Omental fat pad (tissue), 4 donors: ENCODE data around the gene MORN3. TPM values are rescaled to one million over a fixed set of nuclear protein-coding genes. Genes with fewer than 3 reads are reported as not detected.
"Not testable (repeated sequence)": the region's sequence is repeated elsewhere in the genome, so short reads cannot be mapped to it uniquely, and the experiment has no call there.

Experiments
- ATAC-seq: fragments of 150-250 bp; one replicate; pipeline ENCODE4 v1.9.1; 2016; ENCODE audit warnings: mild to moderate bottlenecking, moderate library complexity; ENCODE audit not compliant: low FRiP score
- DNase-seq: peaks from one replicate; pipeline ENCODE4 v3.0.0-alpha.2; 2019; ENCODE audit warnings: low spot score
- total RNA-seq, 4 donors: library from RNA; depleted of rRNA; stranded (reverse); fragments of >200 nt; gene quantifications; one replicate each; pipeline ENCODE4 v1.1.0, GENCODE V29; 2016
- TF ChIP-seq, protein P1 (sequence below), 3 donors: fragments of 450-650 bp; IDR thresholded peaks; one replicate each; pipeline ENCODE4 v1.5.1; 2016 to 2017; ENCODE audit warnings: antibody characterized with exemption in 3 of 3, mild to moderate bottlenecking in 3 of 3, moderate library complexity in 2 of 3

MORN3 gene
- total RNA-seq, 4 donors from 2014 or later = 0.19 TPM; not detected in 3

- TF ChIP-seq, protein P1, sequence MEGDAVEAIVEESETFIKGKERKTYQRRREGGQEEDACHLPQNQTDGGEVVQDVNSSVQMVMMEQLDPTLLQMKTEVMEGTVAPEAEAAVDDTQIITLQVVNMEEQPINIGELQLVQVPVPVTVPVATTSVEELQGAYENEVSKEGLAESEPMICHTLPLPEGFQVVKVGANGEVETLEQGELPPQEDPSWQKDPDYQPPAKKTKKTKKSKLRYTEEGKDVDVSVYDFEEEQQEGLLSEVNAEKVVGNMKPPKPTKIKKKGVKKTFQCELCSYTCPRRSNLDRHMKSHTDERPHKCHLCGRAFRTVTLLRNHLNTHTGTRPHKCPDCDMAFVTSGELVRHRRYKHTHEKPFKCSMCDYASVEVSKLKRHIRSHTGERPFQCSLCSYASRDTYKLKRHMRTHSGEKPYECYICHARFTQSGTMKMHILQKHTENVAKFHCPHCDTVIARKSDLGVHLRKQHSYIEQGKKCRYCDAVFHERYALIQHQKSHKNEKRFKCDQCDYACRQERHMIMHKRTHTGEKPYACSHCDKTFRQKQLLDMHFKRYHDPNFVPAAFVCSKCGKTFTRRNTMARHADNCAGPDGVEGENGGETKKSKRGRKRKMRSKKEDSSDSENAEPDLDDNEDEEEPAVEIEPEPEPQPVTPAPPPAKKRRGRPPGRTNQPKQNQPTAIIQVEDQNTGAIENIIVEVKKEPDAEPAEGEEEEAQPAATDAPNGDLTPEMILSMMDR (IDR thresholded peaks at IDR 0.05) = no peak
- ATAC-seq (no peak), DNase-seq (no peak)
Observed at GRCh38 chr12:121702944-121703343, 33.5 kb upstream of the MORN3 start.

DNA sequence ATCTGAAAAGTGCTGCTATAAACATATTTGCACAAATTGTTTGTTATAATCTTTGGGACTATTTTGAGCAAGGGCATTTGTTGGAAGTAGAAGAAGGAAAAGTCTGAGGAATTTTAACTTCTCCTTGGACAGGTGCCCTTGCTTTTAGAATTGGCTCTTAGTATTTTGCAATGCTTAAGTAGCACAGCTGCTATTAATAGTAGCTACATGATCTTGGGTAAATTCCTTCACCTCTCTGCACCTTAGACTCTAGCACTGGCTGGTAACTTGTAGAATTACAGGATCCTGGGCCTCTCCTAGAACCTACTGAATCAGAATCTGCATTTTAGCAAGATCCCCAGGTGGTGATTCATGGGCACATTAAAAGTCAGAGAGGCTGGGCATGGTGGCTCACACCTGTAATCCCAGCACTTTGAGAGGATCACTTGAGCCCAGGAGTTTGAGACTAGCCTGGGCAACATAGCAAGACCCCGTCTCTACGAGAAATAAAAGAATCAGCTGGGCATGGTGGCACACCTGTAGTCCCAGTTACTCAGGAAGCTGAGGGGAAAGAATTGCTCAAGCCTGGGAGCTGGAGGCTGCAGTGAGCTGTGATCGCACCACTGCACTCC, 32.3 kb upstream of the MORN3 start:
- TF ChIP-seq, protein P1 (IDR thresholded peaks at IDR 0.05) = no peak
- DNase-seq (no peak), ATAC-seq (peak; percentile 43)

DNA sequence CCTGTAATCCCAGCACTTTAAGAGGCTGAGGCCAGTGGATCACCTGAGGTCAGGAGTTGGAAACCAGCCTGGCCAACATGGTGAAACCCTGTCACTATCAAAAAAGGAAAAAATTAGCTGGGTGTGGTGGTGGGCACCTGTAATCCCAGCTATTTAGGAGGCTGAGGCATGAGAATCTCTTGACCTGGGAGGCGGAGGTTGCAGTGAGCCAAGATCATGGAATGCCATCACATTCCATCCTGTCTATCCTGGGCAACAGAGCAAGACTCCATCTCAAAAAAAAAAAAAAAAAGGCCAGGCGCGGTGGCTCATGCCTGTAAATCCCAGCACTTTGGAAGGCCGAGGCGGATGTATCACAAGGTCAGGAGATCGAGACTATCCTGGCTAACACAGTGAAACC, 28.4 kb upstream of the MORN3 start:
- not testable (repeated sequence) for DNase-seq, ATAC-seq

- DNase-seq (no peak), ATAC-seq (no peak)
- TF ChIP-seq, protein P1 (IDR thresholded peaks at IDR 0.05) = no peak
Observed at GRCh38 chr12:121697093-121697698, 27.7 kb upstream of the MORN3 start.

GRCh38 chr12:121693155-121693687, 23.8 kb upstream of the MORN3 start:
- ATAC-seq = no peak
- TF ChIP-seq, protein P1 (IDR thresholded peaks at IDR 0.05) = no peak
- no peak for DNase-seq

- ATAC-seq, DNase-seq: not testable (repeated sequence)
Observed at GRCh38 chr12:121692744-121693143, 23.3 kb upstream of the MORN3 start.

DNA sequence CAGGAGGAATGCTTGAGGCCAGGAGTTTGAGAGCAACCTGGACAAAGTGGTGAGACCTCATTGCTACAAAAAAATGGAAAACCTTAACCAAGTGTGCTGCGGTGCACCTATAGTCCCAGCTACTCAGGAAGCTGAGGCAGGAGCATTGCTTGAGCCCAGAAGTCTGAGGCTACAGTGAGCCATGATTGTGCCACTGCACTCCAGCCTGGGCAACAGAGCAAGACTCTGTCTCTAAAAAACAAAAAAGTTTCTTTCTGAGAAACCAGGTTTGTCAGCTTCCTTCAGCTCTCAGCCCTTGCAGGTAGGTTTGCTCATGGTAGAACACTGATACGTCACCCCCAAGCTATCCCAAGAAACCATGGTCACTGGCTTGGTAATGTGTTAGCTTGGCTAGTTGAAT, 20.0 kb upstream of the MORN3 start:
- TF ChIP-seq, protein P1 (IDR thresholded peaks at IDR 0.05) = no peak
- ATAC-seq = no peak
- DNase-seq = no peak

DNA sequence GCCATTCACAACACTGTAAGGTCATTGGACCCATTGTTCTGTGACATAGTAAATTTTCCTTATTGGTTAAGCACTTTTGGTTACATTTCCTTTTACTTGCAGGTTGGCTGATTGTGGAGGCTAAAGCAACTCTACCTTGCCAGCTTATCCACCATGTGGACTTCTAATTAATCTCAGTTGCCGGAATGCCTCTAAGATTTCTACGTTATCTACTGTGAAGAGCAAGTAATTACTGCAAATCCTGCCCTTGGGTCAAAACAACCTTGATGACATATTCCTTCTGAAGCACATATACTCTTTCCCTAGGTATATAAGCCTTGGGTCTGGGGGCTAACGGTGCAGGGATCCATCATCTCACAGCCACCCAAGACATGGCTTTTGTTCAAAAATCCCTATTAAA, 19.5 kb upstream of the MORN3 start:
- TF ChIP-seq, protein P1 (IDR thresholded peaks at IDR 0.05) = no peak
- ATAC-seq (no peak), DNase-seq (no peak)

GRCh38 chr12:121679661-121680197, 10.3 kb upstream of the MORN3 start:
- DNase-seq, ATAC-seq: not testable (repeated sequence)
